Transverse colon (tissue), 4 donors: ENCODE results near the gene DNM1. TPM values are rescaled to one million over a fixed set of nuclear protein-coding genes. Genes with fewer than 3 reads are reported as not detected.

Experiments used
- DNase-seq: peaks from one replicate; pipeline ENCODE4 v3.0.0-alpha.2; 2019
- H3K27ac ChIP-seq, 4 donors: fragments of 200-600 bp; sonication (generic); 2 replicates each; pipeline ENCODE4 v1.5.1; 2016 to 2018; ENCODE audit warnings: inconsistent platforms in 4 of 4
- H3K27me3 ChIP-seq: fragments of 200-600 bp; sonication (generic); 2 replicates; pipeline ENCODE4 v1.5.1; 2017; ENCODE audit warnings: inconsistent platforms
- H3K36me3 ChIP-seq, 4 donors: fragments of 200-600 bp; sonication (generic); 2 replicates each; pipeline ENCODE4 v1.5.1; 2017 to 2019; ENCODE audit warnings: inconsistent platforms in 4 of 4
- H3K4me1 ChIP-seq, 4 donors: fragments of 200-600 bp; sonication (generic); 2 replicates each; pipeline ENCODE4 v1.5.1; 2017 to 2020; ENCODE audit warnings: inconsistent platforms in 4 of 4
- H3K4me3 ChIP-seq, 4 donors: fragments of 200-600 bp; sonication (generic); 1 replicate in 1 of 4; 2 replicates in 3 of 4; pipeline versions ENCODE4 v1.5.1 to v1.6.1; 2017 to 2019; ENCODE audit warnings: inconsistent platforms in 4 of 4
- H3K9me3 ChIP-seq, 2 donors: fragments of 200-600 bp; sonication (generic); 2 replicates each; pipeline ENCODE4 v1.5.1; 2017 to 2019; ENCODE audit warnings: inconsistent platforms in 2 of 2
- EP300 ChIP-seq: sonication (generic); formaldehyde crosslinking; IDR thresholded peaks from one replicate; pipeline ENCODE4 v1.6.1; 2017; ENCODE audit warnings: antibody characterized with exemption, low read depth
- POLR2A ChIP-seq: fragments of 450-650 bp; IDR thresholded peaks from one replicate; pipeline ENCODE4 v1.6.1; 2016; ENCODE audit warnings: antibody characterized with exemption, mild to moderate bottlenecking, moderate library complexity
- POLR2AphosphoS5 ChIP-seq, 3 donors: sonication (generic); formaldehyde crosslinking; IDR thresholded peaks; one replicate each; pipeline ENCODE4 v1.6.1; 2016; ENCODE audit warnings: antibody characterized with exemption in 3 of 3
- WGBS, 2 donors: methylation state at CpG; one replicate each; pipeline ENCODE4 v1.1.5; 2018; ENCODE audit warnings: low coverage in 1 of 2; 5-methylcytosine and 5-hydroxymethylcytosine counted together
- in situ Hi-C, 4 donors: fragments of 200-750 bp; cut with MboI; loops; one replicate each; pipeline versions ENCODE4 v1.15.0 to v1.15.1; 2017; ENCODE audit warnings: low sequenced_read_pairs in 3 of 4, low pct_ligation_motif_present in 1 of 4, low pct_unique_long_range_greater_than_20kb in 1 of 4
- intact Hi-C: fragments of 100-400 bp; cut with DNase I; formaldehyde crosslinking; loops from one replicate; pipeline ENCODE4 v1.15.1; 2023; ENCODE audit warnings: low total_unique reads
- total RNA-seq, 4 donors: library from RNA; depleted of rRNA; stranded (reverse); fragments of >200 nt; gene quantifications; one replicate each; pipeline ENCODE4 v1.1.0, GENCODE V29; 2016
- TF ChIP-seq, protein P1 (sequence below), 5 experiments: fragments of 200-600 bp in 3 of 5; fragments of 450-650 bp in 2 of 5; sonication (generic) in 3 of 5; IDR thresholded peaks; 1 replicate in 2 of 5; 2 replicates in 3 of 5; pipeline ENCODE4 v1.5.1; 2016 to 2017; ENCODE audit warnings: antibody characterized with exemption in 5 of 5, inconsistent platforms in 3 of 5, mild to moderate bottlenecking in 2 of 5, moderate library complexity in 1 of 5

Gene DNM1
- total RNA-seq, 4 donors from 2014 or later, result 7.5 to 41.8 (median 14.3) TPM

DNA sequence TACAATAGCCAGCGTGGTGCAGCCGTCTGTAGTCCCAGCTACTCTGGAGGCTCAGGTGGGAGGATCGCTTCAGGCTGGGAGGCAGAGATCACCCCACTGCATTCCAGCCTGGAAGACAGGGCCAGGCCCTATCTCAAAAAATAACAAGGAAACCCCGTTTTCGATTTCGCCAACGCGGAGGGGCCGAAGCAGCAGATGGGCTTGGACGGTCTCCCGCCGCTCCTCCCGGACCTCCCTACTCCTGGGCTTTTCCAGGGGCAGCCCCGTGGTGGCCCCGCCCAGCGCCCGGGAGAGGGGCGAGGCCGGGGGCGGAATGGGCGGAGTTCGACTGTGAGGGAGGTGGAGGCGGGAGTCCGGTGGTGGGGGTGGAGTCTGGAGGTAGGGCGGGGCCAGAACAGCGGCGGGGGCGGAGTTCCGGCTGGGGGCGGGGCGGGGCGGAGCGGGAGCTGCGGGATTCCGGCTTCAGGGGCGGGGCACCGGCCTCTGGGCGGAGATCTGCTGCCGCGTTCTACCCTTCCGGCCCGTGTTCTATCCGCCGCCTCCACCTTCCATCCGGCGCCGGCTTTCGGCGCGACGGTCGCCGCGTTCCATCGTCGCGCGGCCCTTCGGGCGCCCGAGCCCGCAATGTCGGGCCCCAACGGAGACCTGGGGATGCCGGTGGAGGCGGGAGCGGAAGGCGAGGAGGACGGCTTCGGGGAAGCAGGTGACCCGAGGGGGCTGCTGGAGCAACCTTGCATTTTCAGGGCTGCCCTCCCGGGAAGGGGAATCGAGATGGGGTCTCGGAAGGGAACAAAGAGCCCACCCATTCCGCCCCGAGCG lies 43.2 kb upstream of the DNM1 start, which contains the start of gene BBLN:
Gene BBLN (plus strand): TSS at position 482 of the 819 bp plus-strand sequence. CDS start 143 bp downstream, at position 625.
- TF ChIP-seq POLR2A (peak; percentile 70), POLR2AphosphoS5 (IDR thresholded peaks at IDR 0.05) (peak; percentile 41 to 82 (median 82)), EP300 (no peak)
- TF ChIP-seq, protein P1, sequence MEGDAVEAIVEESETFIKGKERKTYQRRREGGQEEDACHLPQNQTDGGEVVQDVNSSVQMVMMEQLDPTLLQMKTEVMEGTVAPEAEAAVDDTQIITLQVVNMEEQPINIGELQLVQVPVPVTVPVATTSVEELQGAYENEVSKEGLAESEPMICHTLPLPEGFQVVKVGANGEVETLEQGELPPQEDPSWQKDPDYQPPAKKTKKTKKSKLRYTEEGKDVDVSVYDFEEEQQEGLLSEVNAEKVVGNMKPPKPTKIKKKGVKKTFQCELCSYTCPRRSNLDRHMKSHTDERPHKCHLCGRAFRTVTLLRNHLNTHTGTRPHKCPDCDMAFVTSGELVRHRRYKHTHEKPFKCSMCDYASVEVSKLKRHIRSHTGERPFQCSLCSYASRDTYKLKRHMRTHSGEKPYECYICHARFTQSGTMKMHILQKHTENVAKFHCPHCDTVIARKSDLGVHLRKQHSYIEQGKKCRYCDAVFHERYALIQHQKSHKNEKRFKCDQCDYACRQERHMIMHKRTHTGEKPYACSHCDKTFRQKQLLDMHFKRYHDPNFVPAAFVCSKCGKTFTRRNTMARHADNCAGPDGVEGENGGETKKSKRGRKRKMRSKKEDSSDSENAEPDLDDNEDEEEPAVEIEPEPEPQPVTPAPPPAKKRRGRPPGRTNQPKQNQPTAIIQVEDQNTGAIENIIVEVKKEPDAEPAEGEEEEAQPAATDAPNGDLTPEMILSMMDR (IDR thresholded peaks at IDR 0.05), result no peak
- WGBS, 2 donors, result 0% methylated on average over 61 of the region's 77 CpGs; no CpG with 5 or more reads in 1 of the 2 donors
- DNase-seq, result peak; percentile 97
- H3K4me3 ChIP-seq, result peak within 1 kb of the TSS; percentile 55 to 77 (median 72)
- H3K36me3 ChIP-seq, result peaks cover 0 to 7% (median 0%) of the 10 kb centered on the region in 4 donors
- H3K27me3 ChIP-seq, result no peaks in the 10 kb centered on the region
- peak within 1 kb of the TSS; percentile 81 to 87 (median 84) for H3K27ac ChIP-seq
- H3K4me1 ChIP-seq, result peaks cover 0 to 17% (median 11%) of the 10 kb centered on the region in 4 donors
- H3K9me3 ChIP-seq, result no peaks in the 10 kb centered on the region
- in situ Hi-C loops (no loop called here), intact Hi-C loops (no loop called here)

DNA sequence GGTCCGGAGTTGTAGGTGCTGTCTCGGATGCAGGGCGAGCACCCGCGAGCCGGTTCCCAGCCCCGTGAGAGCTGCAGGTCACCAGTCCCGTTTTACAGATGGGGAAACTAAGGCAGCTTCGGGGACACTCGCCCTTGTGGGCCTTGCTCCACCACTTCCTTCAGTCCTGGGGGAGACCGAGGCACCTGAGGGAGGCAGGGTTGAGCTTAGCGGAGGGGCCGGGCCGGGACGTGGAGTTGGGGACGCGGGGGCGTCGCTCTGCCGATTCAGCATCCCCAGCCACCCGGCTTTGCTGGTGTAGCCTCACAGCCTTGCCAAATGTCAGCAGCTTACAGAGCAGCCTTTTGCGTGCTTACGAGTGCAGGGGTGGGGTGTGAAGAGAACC lies 42.6 kb upstream of the DNM1 start:
- intact Hi-C loops (no loop called here), in situ Hi-C loops (no loop called here)
- TF ChIP-seq, protein P1 (IDR thresholded peaks at IDR 0.05), result no peak
- TF ChIP-seq POLR2AphosphoS5 (IDR thresholded peaks at IDR 0.05) (no peak), EP300 (no peak), POLR2A (no peak)
- H3K9me3 ChIP-seq, result no peaks in the 10 kb centered on the region
- peaks cover 0 to 17% (median 11%) of the 10 kb centered on the region in 4 donors for H3K4me1 ChIP-seq
- H3K4me3 ChIP-seq, result peak overlapping the region; percentile 55 to 77 (median 72)
- H3K27me3 ChIP-seq, result no peaks in the 10 kb centered on the region
- peak; percentile 28 for DNase-seq
- 0% methylated on average over 1 to 23 of the region's 23 CpGs for WGBS, 2 donors
- H3K36me3 ChIP-seq, result peaks cover 0 to 7% (median 2%) of the 10 kb centered on the region in 4 donors
- peak overlapping the region; percentile 81 to 87 (median 82) for H3K27ac ChIP-seq

DNA sequence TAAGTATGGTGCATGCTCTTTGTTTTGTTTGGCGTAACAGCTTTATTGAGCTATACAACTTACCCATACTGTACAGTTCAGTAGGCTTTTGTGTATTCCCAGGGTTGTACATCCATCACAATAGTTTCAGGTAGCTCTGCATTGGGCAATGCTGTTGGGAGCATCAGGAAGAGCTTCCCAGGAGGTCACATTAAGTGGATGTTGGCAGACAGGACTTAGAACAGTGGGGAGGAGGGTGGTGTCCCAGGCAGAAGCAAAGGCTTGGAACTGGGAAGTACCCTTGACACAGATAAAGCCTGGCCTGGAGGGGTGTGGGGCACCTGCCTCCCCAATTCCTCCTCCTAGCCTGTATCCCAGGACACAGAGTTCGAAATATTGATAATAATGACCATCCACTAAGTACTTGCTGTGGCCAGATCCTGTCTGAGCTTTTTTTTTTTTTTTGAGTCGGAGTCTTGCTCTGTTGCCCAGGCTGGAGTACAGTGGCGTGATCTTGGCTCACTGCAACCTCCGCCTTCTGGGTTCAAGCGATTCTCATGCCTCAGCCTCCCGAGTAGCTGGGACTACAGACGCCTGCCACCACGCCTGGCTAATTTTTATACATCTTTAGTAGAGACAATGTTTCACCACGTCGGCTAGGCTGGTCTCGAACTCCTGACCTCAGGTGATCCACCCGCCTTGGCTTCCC lies 41.8 kb upstream of the DNM1 start:
- WGBS, 2 donors, result 86 to 88% methylated on average over 8 to 13 of the region's 13 CpGs

More for the DNA sequence above, 41.8 kb upstream of the DNM1 start:
- H3K4me1 ChIP-seq, result peaks cover 0 to 17% (median 11%) of the 10 kb centered on the region in 4 donors
- intact Hi-C loops (no loop called here), in situ Hi-C loops (no loop called here)
- TF ChIP-seq POLR2A (no peak), EP300 (no peak), POLR2AphosphoS5 (IDR thresholded peaks at IDR 0.05) (no peak)
- TF ChIP-seq, protein P1 (IDR thresholded peaks at IDR 0.05), result no peak
- no peak overlapping the region for H3K27ac ChIP-seq
- peaks cover 0 to 11% (median 3%) of the 10 kb centered on the region in 4 donors for H3K36me3 ChIP-seq
- no peak for DNase-seq
- H3K27me3 ChIP-seq, result no peaks in the 10 kb centered on the region
- H3K4me3 ChIP-seq, result no peak overlapping the region
- no peaks in the 10 kb centered on the region for H3K9me3 ChIP-seq
